Thoracic aorta (tissue), 2 donors: ENCODE results near the gene BCOR. TPM values are rescaled to one million over a fixed set of nuclear protein-coding genes. Genes with fewer than 3 reads are reported as not detected.
A peak's percentile ranks its signal among the peaks of the same experiment; 100 is the strongest.

Experiments
- ATAC-seq: fragments of 150-250 bp; one replicate; pipeline ENCODE4 v1.8.0; 2017; ENCODE audit warnings: low read depth; ENCODE audit not compliant: insufficient number of reproducible peaks, low FRiP score
- DNase-seq: peaks from one replicate; pipeline ENCODE4 v3.0.0-alpha.2; 2020; ENCODE audit warnings: low spot score
- H3K27ac ChIP-seq, 2 donors: fragments of 200-600 bp; sonication (generic); 1 replicate in 1 of 2; 2 replicates in 1 of 2; pipeline ENCODE4 v1.5.1; 2016; ENCODE audit warnings: mild to moderate bottlenecking in 2 of 2, moderate library complexity in 2 of 2
- H3K27me3 ChIP-seq: fragments of 200-600 bp; sonication (generic); replicated peaks from 2 replicates; pipeline ENCODE4 v1.6.0; 2016; ENCODE audit warnings: mild to moderate bottlenecking; ENCODE audit not compliant: insufficient read depth
- H3K36me3 ChIP-seq: fragments of 200-600 bp; sonication (generic); one replicate; pipeline ENCODE4 v1.5.1; 2016
- H3K4me1 ChIP-seq, 2 donors: fragments of 200-600 bp; sonication (generic); 1 replicate in 1 of 2; 2 replicates in 1 of 2; pipeline versions ENCODE4 v1.5.1 to v1.6.0; 2016; ENCODE audit warnings: low read depth in 2 of 2, mild to moderate bottlenecking in 1 of 2; ENCODE audit not compliant: control insufficient read depth in 1 of 2
- H3K4me3 ChIP-seq: fragments of 200-600 bp; sonication (generic); 2 replicates; pipeline ENCODE4 v1.5.1; 2016; ENCODE audit warnings: mild to moderate bottlenecking
- H3K9me3 ChIP-seq: fragments of 200-600 bp; sonication (generic); 2 replicates; pipeline ENCODE4 v1.5.1; 2016
- total RNA-seq, 2 donors: library from RNA; depleted of rRNA; stranded (reverse); fragments of >200 nt; gene quantifications; one replicate each; pipeline versions ENCODE4 v1.1.0 to v1.2.3, GENCODE V29; 2016
- TF ChIP-seq, protein P1 (sequence below): fragments of 200-600 bp; sonication (generic); IDR thresholded peaks from one replicate; pipeline ENCODE4 v1.5.1; 2019; ENCODE audit warnings: antibody characterized with exemption

The BCOR gene
- total RNA-seq, 2 donors from 2014 or later, result 28.6 to 30.7 TPM

DNA sequence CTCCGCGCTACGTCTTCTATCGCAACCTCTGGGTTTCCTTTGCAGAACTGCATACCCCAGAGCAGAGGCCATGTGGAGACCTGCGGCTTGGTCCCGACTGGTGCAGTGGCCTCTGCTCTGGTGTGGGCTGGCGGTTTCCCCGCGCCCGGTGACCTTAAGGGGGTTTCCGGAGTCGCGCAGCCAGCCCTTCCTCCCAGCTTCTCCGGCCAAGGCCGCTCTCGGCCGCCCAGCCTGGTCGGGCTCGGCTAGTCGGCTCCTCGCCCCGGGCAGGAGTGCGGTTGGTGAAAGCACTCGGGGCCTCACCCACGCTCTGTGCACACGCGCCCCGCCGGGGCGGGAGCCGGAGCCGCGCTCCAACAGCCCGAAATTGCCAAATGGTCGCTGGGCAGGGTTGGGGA is 84.9 kb downstream of the BCOR start:
- Histone ChIP-seq H3K4me3 (peak overlapping the region; percentile 79), H3K36me3 (no peaks in the 10 kb centered on the region), H3K4me1 (peaks cover 0 to 14% of the 10 kb centered on the region in 2 donors), H3K27me3 (no peaks in the 10 kb centered on the region), H3K9me3 (no peaks in the 10 kb centered on the region), H3K27ac (peak overlapping the region; percentile 83 to 90)
- ATAC-seq (peak; percentile 19), DNase-seq (no peak)
- TF ChIP-seq, protein P1, sequence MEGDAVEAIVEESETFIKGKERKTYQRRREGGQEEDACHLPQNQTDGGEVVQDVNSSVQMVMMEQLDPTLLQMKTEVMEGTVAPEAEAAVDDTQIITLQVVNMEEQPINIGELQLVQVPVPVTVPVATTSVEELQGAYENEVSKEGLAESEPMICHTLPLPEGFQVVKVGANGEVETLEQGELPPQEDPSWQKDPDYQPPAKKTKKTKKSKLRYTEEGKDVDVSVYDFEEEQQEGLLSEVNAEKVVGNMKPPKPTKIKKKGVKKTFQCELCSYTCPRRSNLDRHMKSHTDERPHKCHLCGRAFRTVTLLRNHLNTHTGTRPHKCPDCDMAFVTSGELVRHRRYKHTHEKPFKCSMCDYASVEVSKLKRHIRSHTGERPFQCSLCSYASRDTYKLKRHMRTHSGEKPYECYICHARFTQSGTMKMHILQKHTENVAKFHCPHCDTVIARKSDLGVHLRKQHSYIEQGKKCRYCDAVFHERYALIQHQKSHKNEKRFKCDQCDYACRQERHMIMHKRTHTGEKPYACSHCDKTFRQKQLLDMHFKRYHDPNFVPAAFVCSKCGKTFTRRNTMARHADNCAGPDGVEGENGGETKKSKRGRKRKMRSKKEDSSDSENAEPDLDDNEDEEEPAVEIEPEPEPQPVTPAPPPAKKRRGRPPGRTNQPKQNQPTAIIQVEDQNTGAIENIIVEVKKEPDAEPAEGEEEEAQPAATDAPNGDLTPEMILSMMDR, result no peak

DNA sequence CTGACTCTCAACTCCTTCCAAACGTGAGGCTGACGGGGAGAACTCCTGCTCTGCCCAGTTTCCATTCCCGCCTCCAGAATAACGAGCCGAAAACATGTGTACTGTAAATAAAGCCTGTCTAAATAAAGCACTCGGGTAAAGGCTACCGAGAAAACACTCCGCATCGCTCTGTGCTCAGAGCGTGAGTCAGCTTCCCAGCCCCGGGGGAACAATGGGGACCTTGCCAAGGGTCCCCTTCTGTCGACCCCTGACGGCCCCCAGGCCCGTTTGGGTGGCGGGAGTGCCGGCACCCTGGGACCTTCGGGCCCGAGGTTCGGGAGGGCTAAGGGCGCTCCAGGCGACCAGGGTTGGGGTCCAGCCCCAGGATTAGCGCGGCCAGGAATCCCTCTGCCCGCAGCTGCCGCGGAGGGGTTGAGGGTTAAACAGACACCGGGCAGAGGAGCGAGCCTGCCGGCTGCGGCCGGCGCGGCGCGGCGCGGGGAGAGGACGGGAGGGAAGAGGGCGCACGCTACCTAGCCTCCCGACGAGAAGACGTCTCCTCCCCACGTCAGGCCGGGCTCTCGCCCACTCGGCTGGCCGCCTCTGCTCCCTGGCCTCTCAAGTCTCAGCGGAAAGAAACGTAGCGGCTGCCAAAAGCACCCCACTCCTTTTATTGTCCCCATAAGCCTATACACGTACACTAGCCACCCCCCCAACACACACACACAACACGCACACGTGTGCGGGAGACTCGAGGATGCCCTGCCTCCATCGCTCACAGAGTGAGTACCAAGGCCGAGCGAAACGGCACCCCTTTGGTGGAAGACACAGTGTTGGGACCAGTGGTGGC is 85.5 kb downstream of the BCOR start:
- peak overlapping the region; percentile 83 to 90 for H3K27ac ChIP-seq
- peak overlapping the region; percentile 79 for H3K4me3 ChIP-seq
- no peaks in the 10 kb centered on the region for H3K27me3 ChIP-seq
- no peak for DNase-seq
- no peaks in the 10 kb centered on the region for H3K9me3 ChIP-seq
- TF ChIP-seq, protein P1, result no peak
- ATAC-seq, result no peak
- H3K36me3 ChIP-seq, result no peaks in the 10 kb centered on the region
- H3K4me1 ChIP-seq, result peaks cover 0 to 14% of the 10 kb centered on the region in 2 donors

DNA sequence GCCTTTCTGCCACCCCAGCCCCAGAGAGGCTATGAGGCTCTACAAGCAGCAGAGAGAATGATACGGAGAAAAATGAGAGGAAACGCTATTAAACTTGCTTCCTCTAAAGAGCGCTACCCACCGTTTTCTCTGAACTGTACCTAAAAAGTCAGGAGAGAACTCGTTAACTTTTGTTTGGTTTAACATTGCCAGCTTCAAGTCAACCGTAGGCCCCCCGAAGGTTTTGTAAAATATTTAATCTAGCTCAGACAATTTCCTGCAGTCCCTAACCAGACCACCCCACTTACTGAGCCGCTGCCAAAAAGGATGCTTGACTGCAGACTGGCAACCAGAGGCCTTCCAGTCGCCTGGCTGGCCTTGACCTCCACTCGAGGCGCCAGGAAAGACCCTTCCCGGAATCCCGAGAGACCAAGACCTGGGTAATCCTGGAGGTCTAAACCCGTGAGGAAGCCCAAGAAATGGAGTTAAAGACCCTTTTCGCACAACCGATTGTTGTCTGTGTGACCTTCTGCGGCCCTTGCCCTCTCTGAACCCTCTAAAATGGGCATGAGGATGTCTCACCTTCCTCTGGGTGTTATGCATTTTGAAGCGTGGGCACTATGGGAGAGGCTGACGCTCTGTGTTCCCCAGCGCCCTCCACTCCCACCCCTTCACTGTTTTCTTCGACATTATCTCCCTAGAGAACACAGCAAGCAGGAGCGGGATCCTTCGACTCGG is 86.3 kb downstream of the BCOR start:
- no peak for ATAC-seq
- Histone ChIP-seq H3K27ac (peak overlapping the region in 1 of 2 donors; percentile 90), H3K9me3 (no peaks in the 10 kb centered on the region), H3K36me3 (no peaks in the 10 kb centered on the region), H3K4me3 (peak overlapping the region; percentile 79), H3K4me1 (peaks cover 0 to 14% of the 10 kb centered on the region in 2 donors), H3K27me3 (no peaks in the 10 kb centered on the region)
- TF ChIP-seq, protein P1, result no peak
- no peak for DNase-seq

DNA sequence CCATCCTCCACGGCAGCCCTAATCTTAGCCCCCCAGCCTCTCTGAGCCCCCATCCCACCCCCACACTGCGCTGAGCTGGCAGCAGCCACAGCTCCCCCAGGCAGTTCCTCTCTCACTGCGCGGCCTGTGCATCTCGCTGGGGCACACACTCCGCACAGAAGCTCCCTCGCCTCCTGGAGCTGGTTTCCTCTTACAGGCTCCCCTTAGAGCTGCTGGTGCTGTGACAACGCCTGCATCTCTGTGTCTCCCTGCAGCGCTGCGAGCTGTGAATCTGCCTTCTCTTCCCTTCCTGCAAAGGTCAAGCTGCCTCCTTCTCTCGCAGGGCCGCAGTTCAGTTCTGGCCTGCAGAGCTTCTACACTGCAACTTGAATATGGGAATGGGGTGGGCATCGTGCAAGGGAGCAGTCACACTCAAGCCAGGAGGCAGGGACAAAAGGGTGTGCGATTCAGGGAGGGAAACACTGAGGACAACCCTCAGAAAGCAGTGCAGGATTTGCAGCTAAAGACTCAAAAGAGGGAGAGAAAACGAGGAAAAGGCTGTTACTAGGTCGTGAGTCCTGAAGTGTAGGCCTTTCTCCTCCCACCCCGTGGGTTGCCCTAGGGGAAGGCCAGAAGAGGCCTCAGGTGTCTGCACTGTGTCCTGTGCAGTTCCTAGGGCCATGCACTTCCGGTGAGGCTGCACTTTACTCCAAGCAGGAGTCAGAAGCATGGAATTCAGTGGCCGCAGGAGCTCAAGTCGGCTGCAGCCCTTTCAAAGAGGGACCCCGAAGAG is 87.0 kb downstream of the BCOR start:
- Histone ChIP-seq H3K4me3 (no peak overlapping the region), H3K4me1 (peaks cover 2 to 17% of the 10 kb centered on the region in 2 donors), H3K36me3 (no peaks in the 10 kb centered on the region), H3K27ac (no peak overlapping the region), H3K27me3 (no peaks in the 10 kb centered on the region), H3K9me3 (no peaks in the 10 kb centered on the region)
- TF ChIP-seq, protein P1, result no peak
- DNase-seq (no peak), ATAC-seq (no peak)

DNA sequence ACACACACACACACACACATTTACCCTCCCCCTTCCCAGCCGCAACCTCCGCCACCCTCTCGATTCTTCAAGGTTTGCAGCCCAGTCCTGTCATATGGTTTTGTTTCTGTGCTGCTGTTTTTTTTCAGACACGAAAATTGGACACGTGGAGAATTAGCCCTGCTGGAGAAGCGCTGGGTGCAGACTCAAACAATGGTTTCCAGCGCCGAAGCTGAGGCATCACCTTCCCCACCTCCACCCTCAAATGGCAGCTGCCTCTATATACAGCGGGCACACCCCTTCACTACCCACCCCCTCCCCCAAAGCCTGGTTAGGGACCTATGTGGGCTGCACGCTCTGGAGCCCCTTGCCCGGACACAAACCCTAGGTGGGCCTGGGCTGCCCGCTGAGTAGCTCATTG is 87.9 kb downstream of the BCOR start:
- ATAC-seq (no peak), DNase-seq (no peak)
- H3K27me3 ChIP-seq, result no peaks in the 10 kb centered on the region
- TF ChIP-seq, protein P1, result no peak
- H3K4me1 ChIP-seq, result peaks cover 5 to 23% of the 10 kb centered on the region in 2 donors
- H3K9me3 ChIP-seq, result no peaks in the 10 kb centered on the region
- H3K36me3 ChIP-seq, result no peaks in the 10 kb centered on the region
- H3K27ac ChIP-seq, result no peak overlapping the region
- H3K4me3 ChIP-seq, result no peak overlapping the region
